ENCODE data around the gene CCDC102B. TPM values are rescaled to one million over a fixed set of nuclear protein-coding genes. Genes with fewer than 3 reads are reported as not detected.

Gene CCDC102B
- total RNA-seq, 1 experiment from 2014 or later = 3.1 TPM

- TF ChIP-seq, protein P1, sequence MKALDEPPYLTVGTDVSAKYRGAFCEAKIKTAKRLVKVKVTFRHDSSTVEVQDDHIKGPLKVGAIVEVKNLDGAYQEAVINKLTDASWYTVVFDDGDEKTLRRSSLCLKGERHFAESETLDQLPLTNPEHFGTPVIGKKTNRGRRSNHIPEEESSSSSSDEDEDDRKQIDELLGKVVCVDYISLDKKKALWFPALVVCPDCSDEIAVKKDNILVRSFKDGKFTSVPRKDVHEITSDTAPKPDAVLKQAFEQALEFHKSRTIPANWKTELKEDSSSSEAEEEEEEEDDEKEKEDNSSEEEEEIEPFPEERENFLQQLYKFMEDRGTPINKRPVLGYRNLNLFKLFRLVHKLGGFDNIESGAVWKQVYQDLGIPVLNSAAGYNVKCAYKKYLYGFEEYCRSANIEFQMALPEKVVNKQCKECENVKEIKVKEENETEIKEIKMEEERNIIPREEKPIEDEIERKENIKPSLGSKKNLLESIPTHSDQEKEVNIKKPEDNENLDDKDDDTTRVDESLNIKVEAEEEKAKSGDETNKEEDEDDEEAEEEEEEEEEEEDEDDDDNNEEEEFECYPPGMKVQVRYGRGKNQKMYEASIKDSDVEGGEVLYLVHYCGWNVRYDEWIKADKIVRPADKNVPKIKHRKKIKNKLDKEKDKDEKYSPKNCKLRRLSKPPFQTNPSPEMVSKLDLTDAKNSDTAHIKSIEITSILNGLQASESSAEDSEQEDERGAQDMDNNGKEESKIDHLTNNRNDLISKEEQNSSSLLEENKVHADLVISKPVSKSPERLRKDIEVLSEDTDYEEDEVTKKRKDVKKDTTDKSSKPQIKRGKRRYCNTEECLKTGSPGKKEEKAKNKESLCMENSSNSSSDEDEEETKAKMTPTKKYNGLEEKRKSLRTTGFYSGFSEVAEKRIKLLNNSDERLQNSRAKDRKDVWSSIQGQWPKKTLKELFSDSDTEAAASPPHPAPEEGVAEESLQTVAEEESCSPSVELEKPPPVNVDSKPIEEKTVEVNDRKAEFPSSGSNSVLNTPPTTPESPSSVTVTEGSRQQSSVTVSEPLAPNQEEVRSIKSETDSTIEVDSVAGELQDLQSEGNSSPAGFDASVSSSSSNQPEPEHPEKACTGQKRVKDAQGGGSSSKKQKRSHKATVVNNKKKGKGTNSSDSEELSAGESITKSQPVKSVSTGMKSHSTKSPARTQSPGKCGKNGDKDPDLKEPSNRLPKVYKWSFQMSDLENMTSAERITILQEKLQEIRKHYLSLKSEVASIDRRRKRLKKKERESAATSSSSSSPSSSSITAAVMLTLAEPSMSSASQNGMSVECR (CRISPR knock-in tag; IDR thresholded peaks at IDR 0.05; ENCODE audit: borderline replicate concordance) = no peak
- TF ChIP-seq, protein P2, sequence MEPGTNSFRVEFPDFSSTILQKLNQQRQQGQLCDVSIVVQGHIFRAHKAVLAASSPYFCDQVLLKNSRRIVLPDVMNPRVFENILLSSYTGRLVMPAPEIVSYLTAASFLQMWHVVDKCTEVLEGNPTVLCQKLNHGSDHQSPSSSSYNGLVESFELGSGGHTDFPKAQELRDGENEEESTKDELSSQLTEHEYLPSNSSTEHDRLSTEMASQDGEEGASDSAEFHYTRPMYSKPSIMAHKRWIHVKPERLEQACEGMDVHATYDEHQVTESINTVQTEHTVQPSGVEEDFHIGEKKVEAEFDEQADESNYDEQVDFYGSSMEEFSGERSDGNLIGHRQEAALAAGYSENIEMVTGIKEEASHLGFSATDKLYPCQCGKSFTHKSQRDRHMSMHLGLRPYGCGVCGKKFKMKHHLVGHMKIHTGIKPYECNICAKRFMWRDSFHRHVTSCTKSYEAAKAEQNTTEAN (CRISPR knock-in tag; IDR thresholded peaks at IDR 0.05) = no peak
- no peak for TF ChIP-seq SMAD4 (CRISPR knock-in tag; IDR thresholded peaks at IDR 0.05)
- TF ChIP-seq FOXP4 (CRISPR knock-in tag; IDR thresholded peaks at IDR 0.05) = no peak
- TF ChIP-seq, protein P3, sequence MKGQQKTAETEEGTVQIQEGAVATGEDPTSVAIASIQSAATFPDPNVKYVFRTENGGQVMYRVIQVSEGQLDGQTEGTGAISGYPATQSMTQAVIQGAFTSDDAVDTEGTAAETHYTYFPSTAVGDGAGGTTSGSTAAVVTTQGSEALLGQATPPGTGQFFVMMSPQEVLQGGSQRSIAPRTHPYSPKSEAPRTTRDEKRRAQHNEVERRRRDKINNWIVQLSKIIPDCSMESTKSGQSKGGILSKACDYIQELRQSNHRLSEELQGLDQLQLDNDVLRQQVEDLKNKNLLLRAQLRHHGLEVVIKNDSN (CRISPR knock-in tag; IDR thresholded peaks at IDR 0.05) = no peak
- no peak for TF ChIP-seq RELA (CRISPR knock-in tag; IDR thresholded peaks at IDR 0.05; ENCODE audit: borderline replicate concordance)
Observed at GRCh38 chr18:68830256-68831045, 32.6 kb downstream of the CCDC102B start (continued).

DNA sequence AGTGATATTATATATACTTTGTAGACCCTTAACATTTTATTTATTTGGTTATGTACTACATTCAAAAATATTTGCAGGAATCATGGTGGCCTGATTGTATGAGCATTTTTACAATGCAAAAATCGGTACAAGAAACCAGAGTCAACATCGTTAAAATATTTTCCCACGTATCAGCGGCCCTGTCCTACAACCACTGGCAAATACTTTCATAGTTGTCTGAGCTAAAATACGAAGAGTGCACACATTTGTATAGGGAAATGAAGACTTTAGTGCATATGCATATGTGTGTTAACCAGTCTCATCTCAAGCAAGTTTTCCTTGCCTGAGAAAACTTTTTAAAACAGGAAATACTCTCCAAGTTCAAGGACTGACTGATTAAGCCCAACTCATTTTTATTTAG, 35.9 kb downstream of the CCDC102B start:
- DNase-seq (ENCODE audit: low spot score) (no peak), ATAC-seq (no peak)
- no peak overlapping the region for H3K27ac Mint-ChIP-seq
- peaks cover 3% of the 10 kb centered on the region; the same call in 1 of the 2 replicates for H3K4me1 Mint-ChIP-seq
- H3K4me3 Mint-ChIP-seq = no peak overlapping the region
- ChIA-PET CTCF (no interaction called here), POLR2A (no interaction called here)
- H3K27me3 Mint-ChIP-seq (ENCODE audit: low read depth) = no peaks in the 10 kb centered on the region
- no peaks in the 10 kb centered on the region for H3K36me3 Mint-ChIP-seq
- no peaks in the 10 kb centered on the region for H3K9me3 Mint-ChIP-seq
- no peak for TF ChIP-seq TEAD1 (CRISPR knock-in tag; IDR thresholded peaks at IDR 0.05)
- no peak for TF ChIP-seq STAT6 (CRISPR knock-in tag; conservative IDR thresholded peaks at IDR 0.05; ENCODE audit: low read depth)
- no peak for TF ChIP-seq GABPB1 (CRISPR knock-in tag; IDR thresholded peaks at IDR 0.05)
- no peak for TF ChIP-seq KAT7 (CRISPR knock-in tag; IDR thresholded peaks at IDR 0.05; ENCODE audit: borderline replicate concordance)
- no peak for TF ChIP-seq SMAD4 (CRISPR knock-in tag; IDR thresholded peaks at IDR 0.05)
- no peak for TF ChIP-seq FOXK1 (CRISPR knock-in tag; IDR thresholded peaks at IDR 0.05)
- no peak for TF ChIP-seq NFATC4 (CRISPR knock-in tag; IDR thresholded peaks at IDR 0.05)
- TF ChIP-seq AR (CRISPR knock-in tag; IDR thresholded peaks at IDR 0.05) = no peak
- TF ChIP-seq, protein P1 (CRISPR knock-in tag; IDR thresholded peaks at IDR 0.05; ENCODE audit: borderline replicate concordance) = no peak
- no peak for TF ChIP-seq TCF7 (CRISPR knock-in tag; IDR thresholded peaks at IDR 0.05; ENCODE audit: low read depth)
- no peak for TF ChIP-seq ZNF317 (CRISPR knock-in tag; IDR thresholded peaks at IDR 0.05; ENCODE audit: borderline replicate concordance, low read depth)

Data from WTC11 (cell line).